H9 (cell line): Measurements from ENCODE around the gene MFSD6. TPM values are rescaled to one million over a fixed set of nuclear protein-coding genes. Genes with fewer than 3 reads are reported as not detected.

Experiments
- DNase-seq: peaks from one replicate; pipeline ENCODE4 v3.0.0-alpha.2; 2017
- H2AFZ ChIP-seq: one replicate; pipeline ENCODE4 v1.6.1; 2013; ENCODE audit warnings: mild to moderate bottlenecking, low read length, control low read depth, moderate library complexity
- H2AK5ac ChIP-seq: 2 replicates; pipeline ENCODE4 v1.6.1; 2013; ENCODE audit warnings: low read length, control low read depth, mixed read lengths; ENCODE audit not compliant: insufficient read length
- H2BK120ac ChIP-seq: one replicate; pipeline ENCODE4 v1.6.1; 2013; ENCODE audit warnings: low read depth, mild to moderate bottlenecking, low read length, control low read depth, inconsistent platforms; ENCODE audit not compliant: poor library complexity, severe bottlenecking
- H2BK12ac ChIP-seq: 2 replicates; pipeline ENCODE4 v1.6.1; 2013; ENCODE audit warnings: low read length, control low read depth, mixed read lengths, low read depth; ENCODE audit not compliant: insufficient read length
- H2BK15ac ChIP-seq: 2 replicates; pipeline ENCODE4 v1.6.1; 2013; ENCODE audit warnings: low read depth, low read length, control low read depth
- H2BK20ac ChIP-seq: one replicate; pipeline ENCODE4 v1.6.1; 2013; ENCODE audit warnings: low read depth, mild to moderate bottlenecking, low read length, control low read depth, inconsistent platforms; ENCODE audit not compliant: poor library complexity, severe bottlenecking
- H2BK5ac ChIP-seq: 2 replicates; pipeline ENCODE4 v1.6.1; 2013; ENCODE audit warnings: low read length, control low read depth, mixed read lengths; ENCODE audit not compliant: insufficient read length
- H3K14ac ChIP-seq: 2 replicates; pipeline ENCODE4 v1.6.1; 2013; ENCODE audit warnings: low read length, control low read depth; ENCODE audit not compliant: insufficient read depth
- H3K18ac ChIP-seq: 2 replicates; pipeline ENCODE4 v1.6.1; 2013; ENCODE audit warnings: low read depth, mild to moderate bottlenecking, mixed read lengths, low read length, control low read depth; ENCODE audit not compliant: insufficient read length
- H3K23ac ChIP-seq: 2 replicates; pipeline ENCODE4 v1.6.1; 2013; ENCODE audit warnings: low read length, control low read depth, mixed read lengths, low read depth; ENCODE audit not compliant: insufficient read length
- H3K23me2 ChIP-seq: 2 replicates; pipeline ENCODE4 v1.6.1; 2013; ENCODE audit warnings: low read depth, mild to moderate bottlenecking, mixed read lengths, low read length, control low read depth; ENCODE audit not compliant: insufficient read length, poor library complexity, severe bottlenecking
- H3K27ac ChIP-seq: 2 replicates; pipeline ENCODE4 v1.5.1; 2013; ENCODE audit warnings: low read length, control low read depth, mixed read lengths, low read depth; ENCODE audit not compliant: insufficient read length
- H3K27me3 ChIP-seq: 2 replicates; pipeline ENCODE4 v1.6.1; 2013; ENCODE audit warnings: low read length, control low read depth, inconsistent platforms; ENCODE audit not compliant: insufficient read depth
- H3K4ac ChIP-seq: 2 replicates; pipeline ENCODE4 v1.6.1; 2013; ENCODE audit warnings: low read depth, mild to moderate bottlenecking, control low read depth, inconsistent platforms, low read length, moderate library complexity
- H3K4me1 ChIP-seq: 2 replicates; pipeline ENCODE4 v1.6.1; 2013; ENCODE audit warnings: low read length, control low read depth, inconsistent platforms; ENCODE audit not compliant: insufficient read depth
- H3K4me2 ChIP-seq: 2 replicates; pipeline ENCODE4 v1.6.1; 2013; ENCODE audit warnings: low read length, control low read depth, mixed read lengths; ENCODE audit not compliant: insufficient read length, insufficient read depth
- H3K56ac ChIP-seq: 2 replicates; pipeline ENCODE4 v1.6.1; 2013; ENCODE audit warnings: low read depth, mild to moderate bottlenecking, mixed read lengths, low read length, control low read depth; ENCODE audit not compliant: insufficient read length
- H3K79me1 ChIP-seq: 2 replicates; pipeline ENCODE4 v1.6.1; 2013; ENCODE audit warnings: low read depth, mild to moderate bottlenecking, moderate library complexity, low read length, control low read depth, inconsistent platforms; ENCODE audit not compliant: insufficient read depth, poor library complexity, severe bottlenecking
- H3K79me2 ChIP-seq: 2 replicates; pipeline ENCODE4 v1.6.1; 2013; ENCODE audit warnings: low read length, control low read depth, inconsistent platforms; ENCODE audit not compliant: insufficient read depth
- H3K9ac ChIP-seq: 2 replicates; pipeline ENCODE4 v1.6.1; 2013; ENCODE audit warnings: low read length, control low read depth, mixed read lengths; ENCODE audit not compliant: insufficient read length; ENCODE audit errors: extremely low read depth
- H3K9me3 ChIP-seq: one replicate; pipeline ENCODE4 v1.6.1; 2013; ENCODE audit warnings: low read depth, low read length, inconsistent platforms; ENCODE audit not compliant: control insufficient read depth
- H3T11ph ChIP-seq: one replicate; pipeline ENCODE4 v1.6.1; 2013; ENCODE audit warnings: mild to moderate bottlenecking, low read length, control low read depth, inconsistent platforms
- H4K20me1 ChIP-seq: one replicate; pipeline ENCODE4 v1.6.1; 2013; ENCODE audit not compliant: control insufficient read depth, insufficient read length, insufficient read depth
- H4K5ac ChIP-seq: 2 replicates; pipeline ENCODE4 v1.6.1; 2013; ENCODE audit warnings: low read depth, mild to moderate bottlenecking, mixed read lengths, low read length, control low read depth; ENCODE audit not compliant: insufficient read length
- H4K8ac ChIP-seq: replicated peaks from 2 replicates; pipeline ENCODE4 v1.6.1; 2013; ENCODE audit warnings: low read length, control low read depth, mixed read lengths, low read depth; ENCODE audit not compliant: insufficient read length
- H4K91ac ChIP-seq: 2 replicates; pipeline ENCODE4 v1.6.1; 2013; ENCODE audit warnings: low read depth, mild to moderate bottlenecking, moderate library complexity, mixed read lengths, low read length, control low read depth; ENCODE audit not compliant: insufficient read length
- H3K27ac Mint-ChIP-seq, 3 experiments: 2 replicates in 2 of 3; 3 replicates in 1 of 3; pipeline ENCODE4 v1.8.0; 2020 to 2021; ENCODE audit warnings: mixed read lengths in 3 of 3, mild to moderate bottlenecking in 1 of 3, moderate library complexity in 1 of 3
- H3K27me3 Mint-ChIP-seq: 2 replicates; pipeline ENCODE4 v1.8.0; 2021; ENCODE audit warnings: low read depth, mild to moderate bottlenecking, moderate library complexity, mixed read lengths
- H3K36me3 Mint-ChIP-seq, 3 experiments: 2 replicates in 2 of 3; 3 replicates in 1 of 3; pipeline ENCODE4 v1.8.0; 2020 to 2021; ENCODE audit warnings: low read depth in 3 of 3, mixed read lengths in 3 of 3; ENCODE audit not compliant: insufficient read depth in 1 of 3
- H3K4me1 Mint-ChIP-seq, 2 experiments: 2 replicates each; pipeline ENCODE4 v1.8.0; 2020; ENCODE audit warnings: mixed read lengths in 2 of 2
- H3K4me3 Mint-ChIP-seq, 2 experiments: 2 replicates in 1 of 2; 3 replicates in 1 of 2; pipeline ENCODE4 v1.8.0; 2020 to 2021; ENCODE audit warnings: mild to moderate bottlenecking in 2 of 2, mixed read lengths in 2 of 2, moderate library complexity in 1 of 2
- H3K9me3 Mint-ChIP-seq, 2 experiments: 2 replicates in 1 of 2; 3 replicates in 1 of 2; pipeline ENCODE4 v1.8.0; 2020; ENCODE audit warnings: mild to moderate bottlenecking in 2 of 2, mixed read lengths in 2 of 2, moderate library complexity in 1 of 2
- WGBS: extraction: QIAGEN DNeasy Blood & Tissue Kit; methylation state at CpG from one replicate; pipeline ENCODE4 v1.1.7; 2013; ENCODE audit warnings: missing lambda C conversion rate, low lambda C conversion rate, mixed read lengths; ENCODE audit not compliant: insufficient read length; ENCODE audit errors: extremely low coverage; 5-methylcytosine and 5-hydroxymethylcytosine counted together
- total RNA-seq: library from RNA; stranded (reverse); gene quantifications from 2 replicates; pipeline ENCODE4 v1.2.1, GENCODE V29; 2021
- TF ChIP-seq, protein P1 (sequence below): fragments of 200-600 bp; sonication (generic); conservative IDR thresholded peaks from 3 replicates; pipeline ENCODE4 v1.8.0; 2021; ENCODE audit warnings: antibody characterized with exemption, mild to moderate bottlenecking

The MFSD6 gene
- total RNA-seq, 1 experiment from 2014 or later = 4.0 TPM

DNA sequence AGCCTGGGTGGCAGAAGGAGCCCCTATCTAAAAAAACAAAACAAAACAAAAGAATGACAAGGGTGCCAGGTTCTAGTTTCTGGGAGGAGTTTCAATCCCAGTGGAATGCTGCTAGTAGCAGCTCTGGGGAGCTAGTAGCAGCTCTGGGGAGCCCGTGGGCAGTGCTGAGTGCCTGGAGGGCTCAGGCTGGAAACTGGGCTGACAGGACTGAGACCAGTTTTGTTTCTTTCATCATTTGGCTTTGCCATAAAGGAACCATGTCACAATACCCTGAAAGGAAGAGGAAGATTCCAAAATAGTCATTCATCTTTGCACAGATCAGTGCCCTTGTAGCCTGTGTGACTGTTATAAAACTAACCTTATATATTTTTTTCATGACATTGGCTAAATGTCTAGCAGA, 10.6 kb downstream of the MFSD6 start:
- no peak overlapping the region for H2BK5ac ChIP-seq
- no peak overlapping the region for H3K9ac ChIP-seq
- no peak overlapping the region for H3K4ac ChIP-seq

More for the DNA sequence above, 10.6 kb downstream of the MFSD6 start:
- Histone ChIP-seq H3K23me2 (no peaks in the 10 kb centered on the region), H3K14ac (no peak overlapping the region), H4K20me1 (no peaks in the 10 kb centered on the region), H4K5ac (no peak overlapping the region), H2AFZ (no peak overlapping the region), H4K91ac (no peak overlapping the region), H2AK5ac (no peak overlapping the region), H3K79me2 (no peaks in the 10 kb centered on the region), H3K27ac (no peak overlapping the region), H2BK120ac (no peak overlapping the region), H3K4me2 (no peak overlapping the region), H3K23ac (no peak overlapping the region), H2BK12ac (no peak overlapping the region), H3K56ac (no peak overlapping the region), H3K9me3 (no peaks in the 10 kb centered on the region), H2BK15ac (no peak overlapping the region), H3T11ph (no peak overlapping the region), H3K79me1 (no peaks in the 10 kb centered on the region), H3K4me1 (peaks cover under 1% of the 10 kb centered on the region; the same call in 1 of the 2 replicates), H2BK20ac (no peak overlapping the region), H3K27me3 (no peaks in the 10 kb centered on the region), H3K18ac (no peak overlapping the region), H4K8ac (no peak overlapping the region)
- no peak overlapping the region for H3K4me3 Mint-ChIP-seq
- H3K27ac Mint-ChIP-seq = no peak overlapping the region
- DNase-seq = no peak
- no peaks in the 10 kb centered on the region for H3K27me3 Mint-ChIP-seq
- WGBS = no CpG with 5 or more reads among the region's 1 CpG
- no peaks in the 10 kb centered on the region for H3K36me3 Mint-ChIP-seq
- H3K4me1 Mint-ChIP-seq = peaks cover 1% of the 10 kb centered on the region in 2 experiments
- H3K9me3 Mint-ChIP-seq = no peaks in the 10 kb centered on the region
- TF ChIP-seq, protein P1, sequence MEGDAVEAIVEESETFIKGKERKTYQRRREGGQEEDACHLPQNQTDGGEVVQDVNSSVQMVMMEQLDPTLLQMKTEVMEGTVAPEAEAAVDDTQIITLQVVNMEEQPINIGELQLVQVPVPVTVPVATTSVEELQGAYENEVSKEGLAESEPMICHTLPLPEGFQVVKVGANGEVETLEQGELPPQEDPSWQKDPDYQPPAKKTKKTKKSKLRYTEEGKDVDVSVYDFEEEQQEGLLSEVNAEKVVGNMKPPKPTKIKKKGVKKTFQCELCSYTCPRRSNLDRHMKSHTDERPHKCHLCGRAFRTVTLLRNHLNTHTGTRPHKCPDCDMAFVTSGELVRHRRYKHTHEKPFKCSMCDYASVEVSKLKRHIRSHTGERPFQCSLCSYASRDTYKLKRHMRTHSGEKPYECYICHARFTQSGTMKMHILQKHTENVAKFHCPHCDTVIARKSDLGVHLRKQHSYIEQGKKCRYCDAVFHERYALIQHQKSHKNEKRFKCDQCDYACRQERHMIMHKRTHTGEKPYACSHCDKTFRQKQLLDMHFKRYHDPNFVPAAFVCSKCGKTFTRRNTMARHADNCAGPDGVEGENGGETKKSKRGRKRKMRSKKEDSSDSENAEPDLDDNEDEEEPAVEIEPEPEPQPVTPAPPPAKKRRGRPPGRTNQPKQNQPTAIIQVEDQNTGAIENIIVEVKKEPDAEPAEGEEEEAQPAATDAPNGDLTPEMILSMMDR = no peak
